Fibroblast of villous mesenchyme (primary cell): ENCODE data around the gene TBC1D3B. TPM values are rescaled to one million over a fixed set of nuclear protein-coding genes. Genes with fewer than 3 reads are reported as not detected.
"Not testable (repeated sequence)": the region's sequence is repeated elsewhere in the genome, so short reads cannot be mapped to it uniquely, and the experiment has no call there.

Experiments
- DNase-seq: peaks from one replicate; pipeline ENCODE4 v3.0.0-alpha.2; 2010; ENCODE audit warnings: low read depth
- H3K4me3 ChIP-seq: 2 replicates; pipeline ENCODE4 v1.5.1; 2011; ENCODE audit warnings: low read depth, mild to moderate bottlenecking, low read length
- total RNA-seq: library from RNA; depleted of rRNA; stranded (reverse); fragments of >200 nt; gene quantifications from 2 replicates; pipeline ENCODE4 v1.2.3, GENCODE V29; 2012
- TF ChIP-seq, protein P1 (sequence below): IDR thresholded peaks from 2 replicates; pipeline ENCODE4 v1.5.1; 2012; ENCODE audit warnings: low read depth, mild to moderate bottlenecking, low read length; ENCODE audit not compliant: insufficient read depth

Gene TBC1D3B
- total RNA-seq, 1 donor: 0.43 TPM

DNA sequence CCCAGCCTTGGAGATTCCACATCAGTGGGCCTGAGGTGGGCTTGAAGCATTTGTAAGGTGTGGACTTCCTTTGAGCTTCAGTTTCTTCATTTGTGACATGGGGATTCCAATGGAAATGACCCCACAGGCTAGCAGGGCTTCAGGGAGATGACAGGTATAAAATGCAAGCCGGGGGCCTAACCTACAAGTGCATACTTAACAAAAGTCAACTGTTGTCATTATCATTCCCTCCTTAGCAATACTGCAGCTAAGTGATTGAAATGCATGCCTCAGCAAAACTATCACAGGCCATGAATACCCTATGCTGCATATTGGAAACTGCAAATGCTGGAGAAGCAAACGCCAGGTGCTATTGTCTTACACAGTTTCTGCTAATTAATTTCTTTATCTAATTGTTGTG is 53.0 kb downstream of the TBC1D3B start:
- TF ChIP-seq, protein P1, sequence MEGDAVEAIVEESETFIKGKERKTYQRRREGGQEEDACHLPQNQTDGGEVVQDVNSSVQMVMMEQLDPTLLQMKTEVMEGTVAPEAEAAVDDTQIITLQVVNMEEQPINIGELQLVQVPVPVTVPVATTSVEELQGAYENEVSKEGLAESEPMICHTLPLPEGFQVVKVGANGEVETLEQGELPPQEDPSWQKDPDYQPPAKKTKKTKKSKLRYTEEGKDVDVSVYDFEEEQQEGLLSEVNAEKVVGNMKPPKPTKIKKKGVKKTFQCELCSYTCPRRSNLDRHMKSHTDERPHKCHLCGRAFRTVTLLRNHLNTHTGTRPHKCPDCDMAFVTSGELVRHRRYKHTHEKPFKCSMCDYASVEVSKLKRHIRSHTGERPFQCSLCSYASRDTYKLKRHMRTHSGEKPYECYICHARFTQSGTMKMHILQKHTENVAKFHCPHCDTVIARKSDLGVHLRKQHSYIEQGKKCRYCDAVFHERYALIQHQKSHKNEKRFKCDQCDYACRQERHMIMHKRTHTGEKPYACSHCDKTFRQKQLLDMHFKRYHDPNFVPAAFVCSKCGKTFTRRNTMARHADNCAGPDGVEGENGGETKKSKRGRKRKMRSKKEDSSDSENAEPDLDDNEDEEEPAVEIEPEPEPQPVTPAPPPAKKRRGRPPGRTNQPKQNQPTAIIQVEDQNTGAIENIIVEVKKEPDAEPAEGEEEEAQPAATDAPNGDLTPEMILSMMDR: no peak
- no peak for DNase-seq
- no peak overlapping the region for H3K4me3 ChIP-seq

DNA sequence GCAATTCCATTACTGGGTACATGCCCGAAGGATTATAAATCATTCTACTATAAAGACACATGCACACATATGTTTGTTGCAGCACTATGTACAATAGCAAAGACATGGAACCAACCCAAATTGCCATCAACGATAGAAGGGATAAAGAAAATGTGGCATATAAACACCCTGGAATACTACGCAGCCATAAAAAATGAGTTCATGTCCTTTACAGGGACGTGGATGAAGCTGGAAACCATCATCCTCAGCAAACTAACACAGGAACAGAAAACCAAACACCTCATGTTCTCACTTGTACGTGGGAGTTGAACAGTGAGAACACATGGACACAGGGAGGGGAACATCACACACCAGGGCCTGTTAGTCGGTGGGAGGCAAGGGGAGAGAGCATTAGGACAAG is 55.3 kb downstream of the TBC1D3B start:
- not testable (repeated sequence) for H3K4me3 ChIP-seq, DNase-seq

DNA sequence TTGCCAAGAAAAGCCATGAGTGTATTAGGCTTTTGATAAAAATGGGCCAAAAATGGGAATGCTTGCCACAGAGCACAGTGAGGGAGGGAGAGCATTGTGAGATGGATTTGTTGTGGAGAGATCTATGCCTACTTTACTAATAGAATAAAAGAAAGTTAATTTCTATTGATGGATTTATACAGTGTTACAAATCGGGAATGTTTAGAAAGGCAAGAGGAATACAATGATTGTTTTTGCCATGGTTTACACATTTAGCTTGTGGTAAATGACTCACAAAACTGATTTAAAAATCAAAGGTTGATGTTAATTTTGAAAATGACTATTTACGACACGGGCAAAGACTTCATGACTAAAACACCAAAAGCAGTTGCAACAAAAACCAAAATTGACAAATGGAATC is 56.2 kb downstream of the TBC1D3B start:
- no peak overlapping the region for H3K4me3 ChIP-seq
- DNase-seq: no peak
- TF ChIP-seq, protein P1: no peak

DNA sequence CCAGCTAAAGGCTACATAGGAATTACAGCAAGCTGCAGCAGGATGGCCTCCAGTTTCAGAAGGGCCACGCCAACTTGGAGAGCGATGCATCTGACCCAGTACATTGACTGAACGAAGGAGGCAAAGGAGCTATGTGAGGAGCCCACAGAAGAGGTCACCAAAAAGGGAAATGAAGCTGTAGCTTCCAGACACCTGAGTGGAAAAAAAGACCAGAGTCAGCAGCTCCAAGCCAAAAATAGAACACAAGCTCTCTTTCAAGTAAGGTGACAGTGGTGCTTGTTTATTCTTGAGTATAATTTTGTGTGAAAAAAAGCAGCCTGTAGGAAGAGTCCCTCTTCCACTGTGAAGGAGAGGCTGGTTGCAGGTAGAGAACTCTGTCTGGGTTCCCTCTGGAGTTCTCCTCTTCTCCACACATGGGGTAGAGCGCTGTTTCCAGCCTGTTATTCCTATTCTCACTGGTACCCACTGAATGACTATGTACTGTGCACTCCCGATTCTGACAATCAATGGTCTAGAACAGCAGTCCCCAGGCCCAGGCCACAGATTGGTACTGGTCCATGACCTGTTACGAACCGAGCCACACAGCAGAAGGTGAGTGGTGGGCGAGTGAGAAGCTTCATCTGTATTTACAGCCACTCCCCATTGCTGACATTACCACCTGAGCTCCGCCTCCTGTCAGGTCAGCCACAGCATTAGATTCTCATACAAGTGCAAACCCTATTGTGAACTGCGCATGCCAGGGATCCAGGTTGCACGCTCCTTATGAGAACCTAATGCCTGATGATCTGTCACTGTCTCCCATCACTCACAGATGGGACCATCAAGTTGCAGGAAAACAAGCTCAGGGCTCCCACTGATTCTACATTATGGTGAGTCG is 57.7 kb downstream of the TBC1D3B start:
- no peak overlapping the region for H3K4me3 ChIP-seq
- TF ChIP-seq, protein P1: no peak
- no peak for DNase-seq

DNA sequence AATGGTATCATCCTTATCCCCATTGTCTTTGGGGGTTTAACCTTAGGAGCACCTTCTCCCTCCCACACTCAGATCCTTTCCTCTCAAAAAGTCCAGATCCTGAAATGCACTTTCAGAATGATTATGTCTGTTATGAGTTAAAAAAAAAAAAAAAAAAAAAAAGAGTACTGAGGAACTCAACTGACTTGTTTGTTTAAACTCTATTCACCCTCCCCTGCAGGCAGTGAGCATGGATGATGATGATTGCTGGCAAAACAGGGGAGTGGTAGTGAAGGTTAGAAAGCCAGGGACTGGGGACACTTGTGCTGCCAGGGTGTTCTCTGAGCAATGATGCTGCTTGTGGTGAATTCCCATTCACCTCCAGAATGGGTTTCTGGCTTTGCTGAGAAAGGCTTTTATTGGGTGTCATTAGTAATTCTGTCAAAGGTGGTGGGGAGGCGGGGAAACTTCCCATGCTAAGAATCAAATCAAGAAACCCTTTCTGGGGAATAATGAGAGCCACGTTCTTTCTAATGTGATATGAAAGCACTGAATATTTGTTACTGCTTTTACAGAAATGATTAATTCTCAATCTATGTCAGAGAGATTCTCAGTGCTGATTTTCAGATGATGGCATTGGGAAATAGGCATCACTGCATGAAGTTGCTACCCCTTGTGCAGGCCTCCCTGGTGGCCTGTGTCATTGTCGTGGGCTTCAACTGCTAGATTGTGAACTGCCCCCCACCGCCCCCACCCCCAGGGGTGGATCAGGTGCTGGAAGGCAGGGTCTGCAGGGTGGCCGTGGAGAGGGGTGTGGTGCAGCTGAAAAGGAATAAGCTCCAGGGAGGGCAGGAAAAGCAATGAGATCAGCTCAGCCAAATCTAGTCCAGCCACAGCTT is 58.7 kb downstream of the TBC1D3B start:
- TF ChIP-seq, protein P1: no peak
- no peak overlapping the region for H3K4me3 ChIP-seq
- DNase-seq: no peak

Other genes with a start within 250 kb of the TBC1D3B start
- gene RDM1, start 245.9 kb downstream of the TBC1D3B start, total RNA-seq: 0.32 and 0.43 TPM in 2 replicates
- gene LYZL6, start 232.9 kb downstream of the TBC1D3B start, total RNA-seq: not detected in 2 replicates
- gene CCL16, start 195.1 kb downstream of the TBC1D3B start, total RNA-seq: not detected in 2 replicates
- gene CCL14, start 189.9 kb downstream of the TBC1D3B start, total RNA-seq: not detected in 2 replicates
- gene CCL15, start 175.1 kb downstream of the TBC1D3B start, total RNA-seq: not detected in 2 replicates
- not detected in 2 replicates for gene CCL23, start 158.7 kb downstream of the TBC1D3B start, total RNA-seq
- gene CCL18, start 112.4 kb downstream of the TBC1D3B start, total RNA-seq: under 0.01 TPM in 1 of 2 replicates, not detected in the other
- gene CCL3, start 86.5 kb downstream of the TBC1D3B start, total RNA-seq: not detected in 2 replicates
- not detected in 2 replicates for gene CCL4, start 72.8 kb downstream of the TBC1D3B start, total RNA-seq
- gene CCL3L1, start 20.1 kb upstream of the TBC1D3B start, total RNA-seq: not detected in 2 replicates
- gene CCL4L2, start 34.4 kb upstream of the TBC1D3B start, total RNA-seq: not detected in 2 replicates
- 0.97 TPM in 1 of 2 replicates, not detected in the other for gene TBC1D3I, start 87.9 kb upstream of the TBC1D3B start, total RNA-seq
- gene TBC1D3G, start 147.2 kb upstream of the TBC1D3B start, total RNA-seq: not detected in 2 replicates
- not detected in 2 replicates for gene TBC1D3H, start 211.8 kb upstream of the TBC1D3B start, total RNA-seq